SU-DHL-6 (cell line): ENCODE data around the gene CCL21.

Source experiments
- CTCF ChIP-seq: fragments of 200-600 bp; sonication (generic); IDR thresholded peaks from one replicate; pipeline ENCODE4 v1.5.1; 2017; ENCODE audit warnings: antibody characterized with exemption, mild to moderate bottlenecking, low read length, moderate library complexity; ENCODE audit not compliant: insufficient read depth, poor library complexity, severe bottlenecking
- EZH2phosphoT487 ChIP-seq: fragments of 200-600 bp; sonication (generic), shearing (Covaris generic); conservative IDR thresholded peaks from 2 replicates; pipeline ENCODE4 v1.6.1; 2018; ENCODE audit warnings: mild to moderate bottlenecking, antibody characterized with exemption, low read length, moderate library complexity, mixed read lengths

- no peak for TF ChIP-seq CTCF
- no peak for TF ChIP-seq EZH2phosphoT487
Measured at GRCh38 chr9:34759432-34760134, 49.6 kb upstream of the CCL21 start.
